HCT116 (cell line): Measurements from ENCODE around the gene MUC20. TPM values are rescaled to one million over a fixed set of nuclear protein-coding genes. Genes with fewer than 3 reads are reported as not detected.

ENCODE experiments used
- ATAC-seq: fragments of 200-7000 bp; cut with Tn5 transposase; 2 replicates; pipeline ENCODE4 v1.9.1; 2020; ENCODE audit warnings: mild to moderate bottlenecking, moderate library complexity
- BruUV-seq: library from RNA; stranded (reverse); fragments of 400-500 nt; replicated peaks from 2 replicates; lab custom pipeline; 2021; lab: Mats Ljungman, UMichigan
- CTCF ChIA-PET: fragments of 300-600 bp; sonication (Branson Sonifier 250); formaldehyde crosslinking; loops from one replicate; lab custom pipeline; 2021; ENCODE audit warnings: antibody characterized with exemption; lab: Charles Lee
- POLR2A ChIA-PET: fragments of 300-600, 350-600 bp; sonication (Branson Sonifier 250); formaldehyde crosslinking; loops from one replicate; lab custom pipeline; 2021; ENCODE audit warnings: antibody characterized with exemption; lab: Charles Lee
- RAD21 ChIA-PET, 2 experiments: fragments of 300-600 bp; sonication (Branson Sonifier 250); formaldehyde crosslinking; loops; one replicate each; lab custom pipeline; 2023; ENCODE audit warnings: low total read pairs in 2 of 2; ENCODE audit not compliant: uncharacterized antibody in 2 of 2, unreplicated experiment in 2 of 2, low non-redundant PET in 1 of 2; lab: Charles Lee
- DNase-seq: peaks from one replicate; pipeline ENCODE4 v3.0.0-alpha.2; 2010; ENCODE audit warnings: low read depth, low spot score
- H2AFZ ChIP-seq: fragments of 200-600 bp; shearing (Covaris generic), sonication (generic); 2 replicates; pipeline ENCODE4 v1.6.1; 2017; ENCODE audit warnings: low read depth, mixed run types, mixed read lengths, antibody characterized with exemption, low read length; ENCODE audit not compliant: poor library complexity, severe bottlenecking
- H3K27ac ChIP-seq: 2 replicates; pipeline ENCODE4 v1.5.1; 2012; ENCODE audit warnings: low read depth, low read length
- H3K27me3 ChIP-seq: fragments of 200-600 bp; sonication (generic); 2 replicates; pipeline ENCODE4 v1.6.1; 2016; ENCODE audit warnings: mixed run types, low read length, mixed read lengths; ENCODE audit not compliant: insufficient read depth
- H3K36me3 ChIP-seq, 2 experiments: fragments of 200-500 bp in 1 of 2; fragments of 200-600 bp in 1 of 2; sonication (Bioruptor generic) in 1 of 2; sonication (generic) in 1 of 2; 2 replicates each; pipeline versions ENCODE4 v1.5.1 to v1.6.1; 2014 to 2016; ENCODE audit warnings: low read length in 2 of 2, inconsistent platforms in 1 of 2, mixed read lengths in 1 of 2, mixed run types in 1 of 2; ENCODE audit not compliant: insufficient read depth in 2 of 2, control insufficient read depth in 1 of 2
- H3K4me1 ChIP-seq, 2 experiments: fragments of 200-600 bp in 1 of 2; sonication (generic) in 1 of 2; 2 replicates each; pipeline versions ENCODE4 v1.5.1 to v1.6.1; 2012 to 2017; ENCODE audit warnings: low read length in 2 of 2, inconsistent platforms in 1 of 2, mild to moderate bottlenecking in 1 of 2, mixed read lengths in 1 of 2, mixed run types in 1 of 2, moderate library complexity in 1 of 2; ENCODE audit not compliant: insufficient read depth in 2 of 2, control insufficient read depth in 1 of 2
- H3K4me2 ChIP-seq: fragments of 200-600 bp; sonication (generic); 2 replicates; pipeline ENCODE4 v1.6.1; 2017; ENCODE audit warnings: mixed run types, low read length, mixed read lengths
- H3K4me3 ChIP-seq, 2 experiments: fragments of 200-600 bp in 1 of 2; sonication (generic) in 1 of 2; replicated peaks in 1 of 2; 2 replicates each; pipeline ENCODE4 v1.5.1; 2011 to 2016; ENCODE audit warnings: low read length in 2 of 2, control low read depth in 1 of 2, low read depth in 1 of 2, mild to moderate bottlenecking in 1 of 2, mixed read lengths in 1 of 2, mixed run types in 1 of 2
- H3K79me2 ChIP-seq: fragments of 200-600 bp; sonication (generic); 2 replicates; pipeline ENCODE4 v1.6.1; 2017; ENCODE audit warnings: mild to moderate bottlenecking, mixed run types, low read length, moderate library complexity, mixed read lengths; ENCODE audit not compliant: insufficient read depth
- H3K9ac ChIP-seq: fragments of 200-600 bp; sonication (generic); 2 replicates; pipeline ENCODE4 v1.6.1; 2016; ENCODE audit warnings: low read length, mixed read lengths
- H3K9me2 ChIP-seq: fragments of 200-600 bp; sonication (generic), shearing (Covaris generic); 2 replicates; pipeline ENCODE4 v1.6.1; 2017; ENCODE audit warnings: mixed run types, mild to moderate bottlenecking, moderate library complexity; ENCODE audit not compliant: insufficient read depth
- H3K9me3 ChIP-seq, 2 experiments: fragments of 200-500 bp in 1 of 2; fragments of 200-600 bp in 1 of 2; sonication (Bioruptor generic) in 1 of 2; sonication (generic) in 1 of 2; 2 replicates each; pipeline ENCODE4 v1.6.1; 2014 to 2017; ENCODE audit warnings: low read length in 2 of 2, mixed read lengths in 2 of 2, inconsistent platforms in 1 of 2, low read depth in 1 of 2, mild to moderate bottlenecking in 1 of 2, mixed run types in 1 of 2, moderate library complexity in 1 of 2; ENCODE audit not compliant: control insufficient read depth in 1 of 2, insufficient read depth in 1 of 2
- H4K20me1 ChIP-seq: fragments of 200-600 bp; sonication (generic), shearing (Covaris generic); 2 replicates; pipeline ENCODE4 v1.6.1; 2017; ENCODE audit warnings: mixed run types, mild to moderate bottlenecking, moderate library complexity; ENCODE audit not compliant: insufficient read depth
- ATF3 ChIP-seq: IDR thresholded peaks from 2 replicates; pipeline ENCODE4 v1.6.1; 2012
- CBX3 ChIP-seq: IDR thresholded peaks from 2 replicates; pipeline ENCODE4 v1.6.1; 2012; ENCODE audit warnings: low read depth
- CTCF ChIP-seq, 3 experiments: fragments of 200-600 bp in 1 of 3; sonication (generic) in 1 of 3; IDR thresholded peaks in 2 of 3; conservative IDR thresholded peaks in 1 of 3; 2 replicates each; pipeline ENCODE4 v1.5.1; 2012 to 2017; ENCODE audit warnings: low read depth in 2 of 3, low read length in 2 of 3, antibody characterized with exemption in 1 of 3, borderline replicate concordance in 1 of 3, control low read depth in 1 of 3, mild to moderate bottlenecking in 1 of 3, mixed read lengths in 1 of 3, mixed run types in 1 of 3, moderate library complexity in 1 of 3; ENCODE audit not compliant: insufficient read depth in 1 of 3
- EGR1 ChIP-seq: IDR thresholded peaks from 2 replicates; pipeline ENCODE4 v1.6.1; 2012; ENCODE audit warnings: low read depth
- ELF1 ChIP-seq: IDR thresholded peaks from 2 replicates; pipeline ENCODE4 v1.6.1; 2012; ENCODE audit warnings: low read depth, borderline replicate concordance
- EZH2 ChIP-seq: fragments of 200-600 bp; sonication (generic); IDR thresholded peaks from 2 replicates; pipeline ENCODE4 v1.6.1; 2017; ENCODE audit warnings: antibody characterized with exemption, mixed run types
- FOSL1 ChIP-seq: IDR thresholded peaks from 2 replicates; pipeline ENCODE4 v1.6.1; 2012; ENCODE audit warnings: low read depth
- JUND ChIP-seq: IDR thresholded peaks from 2 replicates; pipeline ENCODE4 v1.6.1; 2012
- POLR2AphosphoS5 ChIP-seq: IDR thresholded peaks from 2 replicates; pipeline ENCODE4 v1.6.1; 2011; ENCODE audit warnings: mild to moderate bottlenecking, low read depth, low read length, moderate library complexity
- RAD21 ChIP-seq: IDR thresholded peaks from 2 replicates; pipeline ENCODE4 v1.6.1; 2012; ENCODE audit warnings: low read depth, mild to moderate bottlenecking
- REST ChIP-seq: IDR thresholded peaks from 2 replicates; pipeline ENCODE4 v1.6.1; 2012; ENCODE audit warnings: low read depth
- SIN3A ChIP-seq: IDR thresholded peaks from 2 replicates; pipeline ENCODE4 v1.6.1; 2012; ENCODE audit warnings: low read depth
- SP1 ChIP-seq: IDR thresholded peaks from 2 replicates; pipeline ENCODE4 v1.6.1; 2012; ENCODE audit warnings: low read depth
- SRF ChIP-seq: IDR thresholded peaks from 2 replicates; pipeline ENCODE4 v1.6.1; 2012; ENCODE audit warnings: low read depth
- TCF7L2 ChIP-seq: IDR thresholded peaks from 2 replicates; pipeline ENCODE4 v1.7.0; 2011; ENCODE audit warnings: borderline replicate concordance, inconsistent platforms; ENCODE audit not compliant: insufficient read depth, insufficient read length; ENCODE audit errors: extremely low read depth
- YY1 ChIP-seq: IDR thresholded peaks from 2 replicates; pipeline ENCODE4 v1.6.1; 2011; ENCODE audit warnings: low read length, low read depth, moderate library complexity, mild to moderate bottlenecking; ENCODE audit not compliant: insufficient replicate concordance; ENCODE audit errors: extremely low read depth
- ZBTB33 ChIP-seq: IDR thresholded peaks from 2 replicates; pipeline ENCODE4 v1.6.1; 2011; ENCODE audit warnings: mild to moderate bottlenecking, low read length, moderate library complexity; ENCODE audit not compliant: insufficient replicate concordance; ENCODE audit errors: extremely low read depth
- ZFX ChIP-seq: fragments of 450-650 bp; IDR thresholded peaks from 2 replicates; pipeline ENCODE4 v1.6.1; 2017
- ZNF274 ChIP-seq: fragments of 200-500 bp; sonication (Bioruptor generic); IDR thresholded peaks from 2 replicates; pipeline ENCODE4 v1.6.1; 2014; ENCODE audit warnings: mild to moderate bottlenecking, low read depth, low read length, inconsistent platforms
- intact Hi-C: fragments of 100-400 bp; cut with micrococcal nuclease; formaldehyde crosslinking; loops from 2 replicates; pipeline ENCODE4 v1.10.0; 2022
- total RNA-seq: library from RNA; stranded (reverse); gene quantifications from one replicate; pipeline ENCODE4 v1.2.1, GENCODE V29; 2021; ENCODE audit not compliant: unreplicated experiment

The MUC20 gene
- total RNA-seq, 1 experiment from 2014 or later = 2.4 TPM

GRCh38 chr3:195761123-195761566, 40.4 kb downstream of the MUC20 start:
- no peak for ATAC-seq
- no peak overlapping the region for H3K27ac ChIP-seq
- H3K4me3 ChIP-seq = no peak overlapping the region
- peaks cover 2 to 8% of the 10 kb centered on the region in 2 experiments; a peak in 2 of 4 replicates for H3K4me1 ChIP-seq
- intact Hi-C loops = no loop called here
- no TSS peak for BruUV-seq
- H3K27me3 ChIP-seq = no peaks in the 10 kb centered on the region
- ChIA-PET CTCF (no interaction called here), RAD21 (no interaction called here), POLR2A (no interaction called here)
- H3K79me2 ChIP-seq = no peaks in the 10 kb centered on the region
- H3K9ac ChIP-seq = no peak overlapping the region
- DNase-seq = no peak
- no peak overlapping the region for H2AFZ ChIP-seq
- no peaks in the 10 kb centered on the region for H3K36me3 ChIP-seq
- no peak for TF ChIP-seq SRF
- TF ChIP-seq EGR1 = no peak
- TF ChIP-seq CTCF (IDR thresholded peaks at IDR 0.05 in 2 of 3, conservative IDR thresholded peaks at IDR 0.05 in 1 of 3; ENCODE audit: borderline replicate concordance in 1 of 3, insufficient read depth in 1 of 3, low read depth in 2 of 3, low read length in 2 of 3) = no peak
- TF ChIP-seq RAD21 = no peak
- TF ChIP-seq YY1 = no peak
- no peak for TF ChIP-seq FOSL1
- no peak for TF ChIP-seq ZNF274
- TF ChIP-seq ATF3 = no peak
- TF ChIP-seq SP1 = no peak
- no peak for TF ChIP-seq CBX3
- no peak for TF ChIP-seq EZH2
- TF ChIP-seq REST = no peak
- no peak for TF ChIP-seq ZFX
- TF ChIP-seq POLR2AphosphoS5 = no peak
- TF ChIP-seq TCF7L2 = no peak
- no peak for TF ChIP-seq ELF1
- no peak for TF ChIP-seq ZBTB33
- no peak for TF ChIP-seq SIN3A
- TF ChIP-seq JUND = no peak
- no peaks in the 10 kb centered on the region for H4K20me1 ChIP-seq
- no peaks in the 10 kb centered on the region for H3K9me2 ChIP-seq
- no peaks in the 10 kb centered on the region for H3K9me3 ChIP-seq
- no peak overlapping the region for H3K4me2 ChIP-seq
